Measurements from ENCODE around the gene PRUNE1. TPM values are rescaled to one million over a fixed set of nuclear protein-coding genes. Genes with fewer than 3 reads are reported as not detected.

PRUNE1 gene
- total RNA-seq, 4 donors from 2014 or later = 12.9 to 30.7 (median 22.9) TPM

GRCh38 chr1:150995896-150996295 lies 12.4 kb upstream of the PRUNE1 start:
- peak in 1 of 3 donors; percentile 97 for TF ChIP-seq CTCF (IDR thresholded peaks at IDR 0.05)
- TF ChIP-seq POLR2A (IDR thresholded peaks at IDR 0.05) = no peak
- intact Hi-C loops (cut with DNase I; ENCODE audit: low total_unique reads) = loop anchor here (10.0 kb wide), 2 partner anchors 441 to 511 kb away; partner anchors contain the start of gene TARS2
- H3K4me3 ChIP-seq (ENCODE audit: low read depth, poor library complexity, severe bottlenecking) = no peak overlapping the region
- WGBS, 2 donors = 19 to 30% methylated on average over 9 of the region's 9 CpGs
- peak; percentile 65 to 92 for DNase-seq (ENCODE audit: low spot score in 2 of 2)

GRCh38 chr1:150997126-150997872 lies 10.9 kb upstream of the PRUNE1 start:
- 81 to 87% methylated on average over 20 of the region's 20 CpGs for WGBS, 2 donors
- intact Hi-C loops (cut with DNase I; ENCODE audit: low total_unique reads) = loop anchor here (10.0 kb wide), 2 partner anchors 442 to 512 kb away; partner anchors contain the start of gene TARS2
- no peak overlapping the region for H3K4me3 ChIP-seq (ENCODE audit: low read depth, poor library complexity, severe bottlenecking)
- no peak for DNase-seq (ENCODE audit: low spot score in 2 of 2)
- TF ChIP-seq POLR2A (IDR thresholded peaks at IDR 0.05) = no peak

DNA sequence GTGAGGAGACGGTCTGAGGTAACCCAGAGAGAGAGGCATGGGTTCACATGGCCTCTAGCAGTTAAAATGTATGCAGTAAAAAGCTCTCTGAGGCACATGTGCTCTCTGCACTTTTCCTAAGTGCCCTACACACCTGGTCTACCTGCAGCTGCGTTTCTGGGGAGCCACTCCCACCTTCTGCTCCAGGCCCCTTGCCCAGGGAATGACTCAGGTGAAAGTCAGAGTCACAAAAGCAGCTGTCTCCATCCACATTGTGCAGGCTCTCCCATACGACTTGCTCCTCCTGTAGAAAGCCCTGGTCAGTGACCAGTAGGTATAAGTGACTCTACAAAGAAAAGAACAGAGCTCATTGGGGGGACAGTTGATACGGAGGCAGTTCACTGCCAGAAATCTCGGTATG lies 10.3 kb upstream of the PRUNE1 start:
- no peak for DNase-seq (ENCODE audit: low spot score in 2 of 2)
- TF ChIP-seq POLR2A (IDR thresholded peaks at IDR 0.05) (no peak), CTCF (IDR thresholded peaks at IDR 0.05) (no peak)

DNA sequence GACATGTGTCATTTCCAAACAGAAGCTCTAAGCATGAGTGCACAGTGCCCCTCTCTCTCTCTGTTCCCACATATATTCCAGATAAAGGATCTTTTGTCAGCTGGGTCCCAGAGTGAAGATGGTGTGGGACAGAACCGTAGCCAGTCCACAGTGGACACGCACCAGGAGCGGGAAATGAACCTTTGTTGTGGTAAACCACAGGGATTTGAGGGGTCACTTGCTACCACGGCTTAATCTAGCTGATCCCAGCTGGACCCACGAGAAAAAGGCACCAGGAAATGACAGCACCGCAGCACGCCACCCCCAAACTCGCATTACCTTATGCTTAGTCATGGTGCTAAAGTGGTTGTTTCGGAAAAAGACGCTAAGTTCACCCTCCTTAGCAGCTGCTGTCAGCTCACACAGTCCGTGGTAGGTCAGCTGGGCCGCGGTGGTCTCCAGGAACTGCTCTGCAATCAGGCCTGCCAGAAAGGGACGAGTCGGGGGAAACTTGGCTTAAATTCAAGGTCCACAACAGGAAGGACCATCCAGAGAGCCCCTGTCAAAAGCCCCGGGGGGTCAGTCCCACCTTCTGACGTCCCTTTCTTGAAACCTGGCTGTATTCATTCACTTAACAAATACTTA lies 9.1 kb upstream of the PRUNE1 start:
- 79 to 82% methylated on average over 17 of the region's 17 CpGs for WGBS, 2 donors
- TF ChIP-seq CTCF (IDR thresholded peaks at IDR 0.05) (no peak), POLR2A (IDR thresholded peaks at IDR 0.05) (no peak)
- H3K4me3 ChIP-seq (ENCODE audit: low read depth, poor library complexity, severe bottlenecking) = no peak overlapping the region
- intact Hi-C loops (cut with DNase I; ENCODE audit: low total_unique reads) = loop anchor here (10.0 kb wide), 2 partner anchors 444 to 514 kb away; partner anchors contain the start of gene TARS2
- no peak for DNase-seq (ENCODE audit: low spot score in 2 of 2)

More for the DNA sequence above, 10.3 kb upstream of the PRUNE1 start:
- 37 to 53% methylated on average over 5 of the region's 5 CpGs for WGBS, 2 donors
- intact Hi-C loops (cut with DNase I; ENCODE audit: low total_unique reads) = loop anchor here (10.0 kb wide), 2 partner anchors 443 to 513 kb away; partner anchors contain the start of gene TARS2
- H3K4me3 ChIP-seq (ENCODE audit: low read depth, poor library complexity, severe bottlenecking) = no peak overlapping the region

DNA sequence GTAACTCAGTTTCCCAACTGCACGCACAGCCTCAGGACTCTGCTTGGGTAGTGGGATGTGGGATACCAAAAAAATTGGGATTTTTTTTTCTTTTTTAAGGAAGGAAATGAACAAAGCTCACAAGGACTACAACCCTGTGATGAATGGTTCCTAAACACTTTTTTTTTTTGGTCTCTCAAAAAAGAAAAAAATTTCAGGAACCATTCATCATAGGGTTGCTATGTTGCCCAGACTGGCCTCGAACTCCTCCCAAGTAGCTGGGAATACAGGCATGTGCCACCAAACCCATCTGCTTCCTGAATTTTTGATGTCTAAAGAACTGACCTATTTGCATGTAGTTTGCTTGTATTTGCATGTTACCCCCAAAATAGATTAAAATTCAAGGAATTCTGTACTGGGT lies 8.3 kb upstream of the PRUNE1 start:
- 90 to 93% methylated on average over 2 of the region's 2 CpGs for WGBS, 2 donors
- no peak overlapping the region for H3K4me3 ChIP-seq (ENCODE audit: low read depth, poor library complexity, severe bottlenecking)
- no peak for TF ChIP-seq POLR2A (IDR thresholded peaks at IDR 0.05)
- intact Hi-C loops (cut with DNase I; ENCODE audit: low total_unique reads) = loop anchor here (10.0 kb wide), 2 partner anchors 445 to 515 kb away; partner anchors contain the start of gene TARS2
- no peak for DNase-seq (ENCODE audit: low spot score in 2 of 2)

GRCh38 chr1:151000408-151000807 lies 7.8 kb upstream of the PRUNE1 start:
- WGBS, 2 donors = 97% methylated on average over 3 of the region's 3 CpGs
- intact Hi-C loops (cut with DNase I; ENCODE audit: low total_unique reads) = no loop called here
- TF ChIP-seq POLR2A (IDR thresholded peaks at IDR 0.05) (no peak), CTCF (IDR thresholded peaks at IDR 0.05) (no peak)
- no peak overlapping the region for H3K4me3 ChIP-seq (ENCODE audit: low read depth, poor library complexity, severe bottlenecking)
- no peak for DNase-seq (ENCODE audit: low spot score in 2 of 2)
